ENCODE measurements around the gene HECTD4.

DNA sequence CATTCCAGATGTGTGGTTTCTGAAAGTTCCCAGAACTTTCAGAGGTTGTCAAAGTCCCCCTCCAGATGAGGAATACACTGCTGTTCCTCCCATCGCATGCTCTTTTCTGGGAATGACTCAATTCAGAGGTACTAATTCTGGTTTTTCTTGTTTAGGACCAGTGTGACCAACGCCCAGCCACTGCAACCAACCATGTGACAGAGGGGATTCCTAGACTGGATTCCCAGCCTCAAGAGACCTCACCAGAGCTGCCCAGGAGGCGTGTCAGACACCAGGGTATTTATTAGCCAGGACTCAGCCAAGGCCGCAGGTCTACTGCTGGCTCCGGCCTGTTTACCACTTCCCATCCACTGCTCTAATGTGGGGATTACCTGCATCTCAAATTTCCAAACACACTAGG is 232.6 kb downstream of the HECTD4 start:
- TF ChIP-seq CTCF (IDR thresholded peaks at IDR 0.05) (no peak), ZFX (IDR thresholded peaks at IDR 0.05; ENCODE audit: borderline replicate concordance) (no peak)
